Embryonic facial prominence (tissue), 1 donor: Measurements from ENCODE around the gene SLC10A6.

Source experiments
- DNase-seq: peaks from one replicate; pipeline ENCODE4 v3.0.0-alpha.2; 2016; ENCODE audit errors: extremely low spot score

Gene SLC10A6

GRCh38 chr4:86847571-86847970 lies 1.6 kb downstream of the SLC10A6 start:
- DNase-seq = no peak

DNA sequence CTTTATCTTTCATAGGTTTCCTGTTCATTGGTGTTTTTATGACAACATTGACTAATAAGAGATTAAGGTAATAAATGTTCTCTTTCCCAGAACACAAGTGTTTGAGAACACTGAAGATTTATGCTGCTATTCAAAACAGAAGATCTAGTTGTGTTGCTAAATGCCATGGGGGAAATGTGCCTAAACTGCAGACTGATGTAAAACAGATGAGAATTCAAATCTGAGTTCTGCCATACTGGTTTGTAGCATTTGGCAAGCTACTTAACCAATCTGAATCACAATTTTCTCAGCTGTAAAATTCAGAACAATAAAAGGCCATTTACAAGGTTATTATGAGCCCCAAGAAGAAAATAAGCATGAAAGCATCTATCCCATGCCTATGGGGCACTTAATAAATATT lies 2.3 kb downstream of the SLC10A6 start:
- DNase-seq = no peak

DNA sequence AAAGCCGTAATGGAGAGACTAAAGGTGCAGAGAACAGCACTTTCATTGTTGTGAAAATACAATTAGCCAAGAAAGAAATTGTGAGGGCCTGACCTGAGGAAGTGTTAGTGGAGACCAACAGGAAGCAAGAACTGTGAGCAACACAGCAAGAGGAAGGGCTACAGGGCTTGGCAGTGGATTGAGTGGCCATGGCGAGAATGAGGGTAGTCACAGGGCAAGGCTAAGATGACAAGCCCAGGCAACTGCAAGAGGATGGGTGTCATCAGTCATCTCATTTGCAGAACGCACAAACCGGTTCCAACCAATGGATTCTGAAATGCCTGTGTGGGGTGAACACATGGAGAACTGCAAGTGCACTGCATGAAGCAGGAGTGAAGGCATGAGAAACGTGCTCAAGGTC lies 3.6 kb downstream of the SLC10A6 start:
- DNase-seq = no peak

DNA sequence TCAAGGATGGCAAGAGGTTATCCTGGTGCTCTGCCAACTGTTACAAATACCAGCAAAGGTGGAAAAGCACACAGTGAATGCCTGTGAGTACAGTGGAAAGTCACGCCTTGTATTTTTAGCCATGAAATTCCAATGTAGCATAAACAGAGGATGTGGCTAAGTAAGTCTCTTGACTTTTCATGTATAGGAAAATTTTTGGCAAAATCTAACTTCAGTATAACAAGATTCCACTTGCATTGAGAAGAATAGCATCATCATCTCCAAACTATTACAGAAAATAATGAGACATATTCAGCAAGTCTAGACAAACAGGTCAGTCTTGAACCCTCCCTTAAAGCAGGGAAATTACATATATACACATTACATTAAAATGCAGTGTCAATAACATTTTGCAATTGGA lies 7.9 kb downstream of the SLC10A6 start:
- DNase-seq = no peak

- no peak for DNase-seq
Observed at GRCh38 chr4:86840858-86841257, 8.3 kb downstream of the SLC10A6 start.

- DNase-seq = no peak
Observed at GRCh38 chr4:86837691-86838503, 11.3 kb downstream of the SLC10A6 start.

- no peak for DNase-seq
Observed at GRCh38 chr4:86835677-86836076, 13.5 kb downstream of the SLC10A6 start.

DNA sequence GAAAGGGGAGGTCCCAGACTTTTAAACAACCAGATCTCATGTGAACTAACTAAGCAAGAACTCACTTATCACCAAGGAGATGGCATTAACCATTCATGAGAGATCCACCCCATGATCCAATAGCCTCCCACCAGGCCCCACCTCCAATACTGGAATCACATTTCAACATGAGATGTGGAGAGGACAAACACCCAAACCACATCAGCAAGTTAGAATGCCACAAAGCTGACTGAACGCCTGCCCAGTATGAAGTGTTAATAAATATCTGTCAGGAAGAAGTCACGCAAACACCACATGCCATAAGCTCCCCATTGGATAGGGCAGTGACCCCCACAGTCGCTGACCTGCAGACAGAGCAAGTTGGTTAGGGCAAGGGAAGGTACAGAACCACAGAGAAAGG lies 14.3 kb downstream of the SLC10A6 start:
- DNase-seq = no peak

DNA sequence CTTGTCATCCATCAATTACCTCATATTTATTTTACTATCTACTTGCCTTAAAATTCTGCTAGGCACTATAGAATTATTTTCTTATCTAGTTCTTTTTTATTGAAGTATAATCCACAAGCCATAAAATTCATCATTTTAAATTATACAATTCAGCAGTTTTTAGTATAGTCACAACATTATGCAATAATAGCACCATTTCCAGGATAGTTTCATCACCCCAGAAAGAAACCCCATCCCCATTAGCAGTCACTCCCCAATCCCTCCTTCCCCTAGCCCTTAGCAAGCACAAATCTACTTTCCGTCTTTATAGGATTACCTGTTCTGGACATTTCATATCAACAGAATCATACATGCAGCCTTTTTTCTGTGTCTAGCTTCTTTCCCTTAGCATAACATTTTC lies 15.6 kb downstream of the SLC10A6 start:
- no peak for DNase-seq

DNA sequence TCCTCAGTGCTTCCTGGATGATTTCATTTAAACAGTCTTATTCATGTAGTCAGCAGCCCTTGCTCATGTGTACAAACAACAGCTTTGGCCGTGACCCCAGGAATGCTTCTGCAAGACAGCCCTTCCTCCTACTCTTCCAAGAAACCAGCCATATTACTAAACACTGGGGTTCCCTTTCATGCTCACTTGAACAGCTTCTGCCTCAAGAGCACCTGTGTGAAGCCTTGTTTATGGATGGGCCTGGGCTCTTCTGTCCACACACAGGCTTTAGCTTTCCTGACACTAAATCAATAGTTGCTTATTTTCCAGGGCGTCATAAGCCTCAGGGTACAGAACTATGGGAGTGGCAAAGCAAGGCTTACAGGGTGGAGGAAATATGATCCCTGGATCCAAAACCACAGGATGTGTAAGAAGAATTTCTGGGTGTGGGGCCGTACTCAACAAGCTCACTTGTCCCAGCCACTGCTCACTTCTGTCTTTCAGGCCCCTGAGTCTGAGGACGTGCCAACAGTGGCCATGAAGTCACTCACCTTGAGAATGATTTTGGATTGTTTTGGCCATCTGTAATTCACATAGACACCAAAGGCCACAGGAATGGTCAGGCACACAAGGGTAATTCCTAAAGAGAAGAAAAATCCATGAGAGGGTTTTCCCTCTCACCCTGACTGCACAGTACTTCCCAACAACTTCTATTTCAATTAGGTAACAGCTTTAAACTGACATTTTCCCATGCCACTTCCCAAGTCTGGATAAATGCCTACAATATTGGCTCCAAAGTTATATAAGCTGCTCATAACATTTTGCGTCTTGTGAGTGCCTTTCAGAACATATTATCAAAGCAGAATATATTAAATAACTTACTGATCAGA lies 17.7 kb downstream of the SLC10A6 start:
- DNase-seq = no peak

DNA sequence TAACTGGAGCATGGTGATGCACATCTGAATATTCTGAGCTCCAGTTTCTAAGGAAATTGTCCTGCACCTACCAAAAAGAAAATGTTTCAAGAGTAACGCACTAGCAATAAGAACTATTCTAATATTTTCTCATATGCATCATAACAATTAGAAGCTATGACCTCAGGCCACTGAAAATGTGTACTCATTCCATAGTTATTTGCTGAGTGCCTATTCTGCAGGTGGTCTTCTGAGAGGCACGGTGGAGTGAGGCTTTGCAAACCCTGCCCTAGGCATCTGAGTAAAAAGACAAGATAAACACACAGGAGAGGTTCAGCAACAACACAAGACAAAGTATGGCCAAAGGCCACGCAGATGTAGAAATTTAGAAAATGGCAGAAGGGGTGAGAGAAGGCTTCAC lies 23.7 kb downstream of the SLC10A6 start:
- DNase-seq = no peak

GRCh38 chr4:86822136-86822535 lies 27.0 kb downstream of the SLC10A6 start:
- no peak for DNase-seq

- DNase-seq = no peak
Observed at GRCh38 chr4:86821151-86821550, 28.0 kb downstream of the SLC10A6 start.

GRCh38 chr4:86819561-86819960 lies 29.6 kb downstream of the SLC10A6 start:
- DNase-seq = no peak

DNA sequence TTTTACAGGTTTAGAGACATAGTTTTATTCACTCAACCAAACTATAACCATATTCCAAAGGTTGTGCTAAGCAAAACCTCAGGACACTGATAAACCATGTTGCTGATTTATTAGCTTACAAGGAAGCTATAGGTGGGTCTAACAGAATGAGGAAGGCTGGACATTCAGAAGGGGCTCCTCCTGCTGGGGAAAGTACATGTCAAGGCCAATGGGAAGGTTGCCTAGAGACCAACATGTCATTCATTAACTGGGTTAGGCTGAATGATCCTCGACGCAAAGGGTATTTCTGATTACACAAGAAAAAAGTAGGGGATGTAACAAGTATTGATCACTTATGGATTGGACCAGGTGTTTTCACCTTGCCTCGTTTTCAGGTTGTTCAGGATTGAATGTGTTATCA lies 30.3 kb downstream of the SLC10A6 start:
- DNase-seq = no peak

DNA sequence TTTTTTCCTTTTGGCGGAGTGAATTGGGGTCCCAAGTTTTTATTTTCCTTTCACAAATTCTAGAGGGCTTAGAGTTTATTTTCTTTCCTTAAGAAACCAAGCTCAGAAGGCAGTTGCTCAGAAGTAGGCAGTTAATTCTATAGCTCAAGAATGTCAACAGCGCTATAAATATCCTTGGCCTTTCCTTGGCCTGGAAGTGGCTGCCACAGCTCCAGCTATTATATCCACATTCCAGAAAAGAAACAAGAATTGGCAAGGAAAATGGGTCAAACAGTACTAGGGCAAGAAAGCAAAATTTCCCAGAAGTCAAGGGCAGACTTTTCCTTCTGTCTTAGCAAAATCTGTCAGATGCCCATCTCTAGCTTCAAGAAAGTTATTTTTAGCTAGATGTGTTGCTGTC lies 31.0 kb downstream of the SLC10A6 start:
- DNase-seq = no peak

DNA sequence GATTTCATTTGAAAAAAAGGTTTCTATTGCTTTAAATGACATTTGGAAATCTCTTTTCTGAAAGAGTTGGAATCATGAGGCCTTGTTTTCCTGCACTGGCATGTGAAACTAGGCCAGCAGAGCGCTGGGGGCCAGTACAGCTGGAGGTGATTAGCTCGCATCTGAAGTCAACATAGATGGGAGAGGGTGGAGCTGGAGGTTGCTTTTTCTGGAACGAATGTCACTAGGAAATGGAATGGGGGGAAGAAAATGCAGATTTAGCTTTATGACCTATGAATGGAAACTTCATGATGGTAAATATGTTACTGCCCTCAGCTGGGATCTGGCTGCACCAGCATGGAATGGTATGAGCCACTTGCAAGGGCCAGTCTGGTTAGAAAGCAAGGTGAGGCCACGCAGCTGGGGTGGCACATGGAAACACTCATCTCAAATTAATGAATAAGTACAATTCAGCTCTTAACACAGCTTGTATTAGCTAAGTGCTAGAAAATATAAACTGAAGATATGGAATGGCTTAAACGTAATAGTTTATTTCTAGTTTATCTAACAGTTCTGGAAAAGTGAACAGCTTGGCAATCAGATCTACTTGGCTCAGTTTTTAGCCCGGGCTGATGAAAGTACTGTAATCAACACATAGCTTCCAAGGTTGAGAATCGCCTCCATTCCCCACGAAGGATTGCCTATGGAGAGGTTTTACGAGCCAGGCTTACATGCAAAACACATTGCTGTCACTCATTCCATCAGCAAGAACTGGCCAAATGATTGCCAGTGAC lies 32.5 kb downstream of the SLC10A6 start:
- peak; percentile 66 for DNase-seq

DNA sequence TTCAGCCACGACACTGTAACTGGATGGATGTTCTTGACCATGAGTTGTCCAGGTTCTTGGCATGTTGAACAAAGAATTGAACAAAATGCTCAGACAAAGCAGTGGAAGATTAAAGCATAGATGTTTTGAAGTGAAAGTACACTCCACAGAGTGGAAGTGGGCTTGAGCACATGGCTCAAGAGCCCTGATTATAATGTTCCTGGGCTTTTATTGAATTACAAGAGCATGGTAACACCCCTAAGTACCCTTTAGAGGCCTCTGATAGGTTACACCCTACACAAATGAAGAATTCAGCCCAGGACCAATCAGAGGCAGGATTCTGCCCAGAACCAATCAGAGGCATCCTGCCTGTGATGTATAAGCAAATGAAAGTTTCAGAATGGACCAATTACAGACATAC lies 33.5 kb downstream of the SLC10A6 start:
- DNase-seq = no peak

DNA sequence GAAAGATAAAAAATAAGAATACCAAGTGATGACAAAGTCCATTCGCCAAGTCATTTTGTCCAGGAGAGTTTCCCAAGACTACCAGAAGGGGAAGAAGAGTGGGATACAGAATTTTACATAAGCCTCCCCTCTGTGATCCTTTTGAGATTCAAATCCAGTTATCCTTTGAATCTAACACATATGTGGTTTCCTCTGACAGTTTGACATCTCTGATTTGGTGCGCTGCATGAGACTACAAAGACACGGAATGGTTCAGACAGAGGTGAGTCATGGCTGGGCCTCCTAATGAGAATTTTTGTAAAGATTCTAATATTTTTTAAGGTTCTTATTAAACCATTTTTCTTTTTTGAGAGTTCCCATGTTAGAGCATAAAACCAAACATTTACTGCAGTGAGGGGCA lies 38.3 kb downstream of the SLC10A6 start:
- DNase-seq = no peak

DNA sequence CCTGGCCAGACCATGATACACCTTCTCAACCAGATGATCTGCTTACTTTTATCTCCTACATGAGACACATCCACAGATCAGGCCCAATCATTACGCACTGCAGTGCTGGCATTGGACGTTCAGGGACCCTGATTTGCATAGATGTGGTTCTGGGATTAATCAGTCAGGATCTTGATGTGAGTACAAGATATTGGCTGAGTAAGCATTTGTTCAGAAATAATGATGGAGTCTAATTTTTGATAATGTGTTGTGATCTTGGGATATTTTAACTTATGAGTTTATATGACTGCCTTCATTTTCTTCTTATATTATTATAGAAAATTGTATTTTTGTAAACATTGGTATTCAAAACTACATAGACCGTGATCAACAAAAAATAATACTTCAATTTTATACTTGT lies 39.4 kb downstream of the SLC10A6 start:
- no peak for DNase-seq

GRCh38 chr4:86791126-86791525 lies 58.1 kb downstream of the SLC10A6 start:
- DNase-seq = no peak

DNA sequence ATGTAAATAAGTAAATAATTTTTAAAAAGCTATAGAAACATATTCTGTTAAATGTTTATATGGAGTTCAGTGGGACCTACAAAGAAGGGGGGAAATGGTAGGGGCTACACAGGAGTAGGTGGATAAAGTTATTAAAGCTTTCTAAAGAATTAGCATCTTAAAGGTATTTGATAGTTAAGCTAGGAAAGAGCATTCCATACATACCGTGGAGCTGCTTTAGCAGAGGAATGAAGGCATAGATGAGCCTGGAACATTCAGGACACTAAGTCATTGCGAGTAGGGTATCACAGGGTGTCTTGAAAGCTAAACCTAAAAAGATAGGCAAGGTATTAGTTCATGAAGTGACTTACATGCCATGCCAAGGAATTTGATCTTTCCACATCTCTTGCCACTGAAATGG lies 60.4 kb downstream of the SLC10A6 start:
- DNase-seq = no peak
